Endothelial cell of umbilical vein (primary cell): ENCODE data around the gene PEDS1. TPM values are rescaled to one million over a fixed set of nuclear protein-coding genes. Genes with fewer than 3 reads are reported as not detected.

Experiments
- BruUV-seq: library from RNA; stranded (reverse); fragments of 400-500 nt; replicated peaks from 2 replicates; lab custom pipeline; 2021; lab: Mats Ljungman, UMichigan
- CTCF ChIA-PET: fragments of 300-600, 350-600 bp; sonication (Branson Sonifier 250); formaldehyde crosslinking; loops from one replicate; lab custom pipeline; 2021; ENCODE audit warnings: antibody characterized with exemption, inconsistent platforms; lab: Charles Lee
- POLR2A ChIA-PET: fragments of 300-600, 350-600 bp; sonication (Branson Sonifier 250); formaldehyde crosslinking; loops from one replicate; lab custom pipeline; 2021; ENCODE audit warnings: antibody characterized with exemption, inconsistent platforms; lab: Charles Lee
- DNase-seq: peaks from one replicate; pipeline ENCODE4 v3.0.0-alpha.2; 2011; ENCODE audit warnings: low read depth, low spot score
- FAIRE-seq: peaks from 2 replicates; lab custom pipeline; 2011; peaks lifted over from hg19 to GRCh38; lab: Jason Lieb, UNC
- H2AFZ ChIP-seq: 2 replicates; pipeline ENCODE4 v1.6.0; 2012; ENCODE audit warnings: low read depth, low read length, control low read depth, inconsistent platforms
- H3K27ac ChIP-seq: 2 replicates; pipeline ENCODE4 v1.5.1; 2011; ENCODE audit warnings: low read depth, mild to moderate bottlenecking, control low read depth, low read length, moderate library complexity; ENCODE audit not compliant: insufficient read depth
- H3K27me3 ChIP-seq, 2 experiments: 2 replicates each; pipeline versions ENCODE4 v1.6.0 to v1.6.1; 2011; ENCODE audit warnings: low read length in 2 of 2, mixed read lengths in 1 of 2; ENCODE audit not compliant: control insufficient read depth in 2 of 2, insufficient read depth in 2 of 2
- H3K36me3 ChIP-seq, 2 experiments: 2 replicates in 1 of 2; 3 replicates in 1 of 2; pipeline ENCODE4 v1.5.1; 2011; ENCODE audit warnings: low read length in 2 of 2, mild to moderate bottlenecking in 1 of 2, moderate library complexity in 1 of 2; ENCODE audit not compliant: control insufficient read depth in 2 of 2, insufficient read depth in 2 of 2; ENCODE audit errors: extremely low read depth in 1 of 2
- H3K4me1 ChIP-seq: 3 replicates; pipeline ENCODE4 v1.5.1; 2011; ENCODE audit warnings: mild to moderate bottlenecking, low read length; ENCODE audit not compliant: control insufficient read depth, insufficient read depth; ENCODE audit errors: extremely low read depth
- H3K4me2 ChIP-seq: 2 replicates; pipeline ENCODE4 v1.6.1; 2011; ENCODE audit warnings: low read length, control low read depth, mixed read lengths; ENCODE audit not compliant: insufficient read depth
- H3K4me3 ChIP-seq, 3 experiments: fragments of 200-600 bp in 1 of 3; sonication (generic), shearing (Covaris generic) in 1 of 3; replicated peaks in 1 of 3; 2 replicates each; pipeline ENCODE4 v1.5.1; 2011 to 2016; ENCODE audit warnings: control low read depth in 3 of 3, low read length in 3 of 3, mild to moderate bottlenecking in 2 of 3, inconsistent platforms in 1 of 3, low read depth in 1 of 3, moderate library complexity in 1 of 3; ENCODE audit not compliant: insufficient read depth in 1 of 3
- H3K79me2 ChIP-seq: 2 replicates; pipeline ENCODE4 v1.6.0; 2012; ENCODE audit warnings: low read length, inconsistent platforms; ENCODE audit not compliant: control insufficient read depth, insufficient read depth
- H3K9ac ChIP-seq: replicated peaks from 2 replicates; pipeline ENCODE3; 2011; ENCODE audit warnings: low read length, control low read depth; ENCODE audit not compliant: insufficient read depth; ENCODE audit errors: extremely low read depth
- H3K9me1 ChIP-seq: replicated peaks from 3 replicates; pipeline ENCODE4 v1.6.0; 2011; ENCODE audit warnings: mild to moderate bottlenecking, low read length; ENCODE audit not compliant: control insufficient read depth, insufficient read depth; ENCODE audit errors: extremely low read depth
- H3K9me3 ChIP-seq: replicated peaks from 2 replicates; pipeline ENCODE4 v1.5.1; 2012; ENCODE audit warnings: low read length, inconsistent platforms; ENCODE audit not compliant: control insufficient read depth, insufficient read depth
- H4K20me1 ChIP-seq: replicated peaks from 2 replicates; pipeline ENCODE3; 2011; ENCODE audit warnings: mild to moderate bottlenecking, low read length; ENCODE audit not compliant: control insufficient read depth, insufficient read depth; ENCODE audit errors: extremely low read depth
- CTCF ChIP-seq, 2 donors: IDR thresholded peaks; 1 replicate in 1 of 2; 2 replicates in 1 of 2; pipeline ENCODE4 v1.5.1; 2011; ENCODE audit warnings: low read length in 2 of 2, mild to moderate bottlenecking in 2 of 2, moderate library complexity in 2 of 2, control low read depth in 1 of 2, inconsistent platforms in 1 of 2, low read depth in 1 of 2; ENCODE audit not compliant: insufficient read depth in 1 of 2; ENCODE audit errors: extremely low read depth in 1 of 2
- EZH2 ChIP-seq: IDR thresholded peaks from 2 replicates; pipeline ENCODE4 v1.6.1; 2012; ENCODE audit warnings: borderline replicate concordance, low read depth, mild to moderate bottlenecking, moderate library complexity, low read length, inconsistent platforms; ENCODE audit not compliant: severe bottlenecking
- FOS ChIP-seq: IDR thresholded peaks from 2 replicates; pipeline ENCODE4 v1.6.1; 2011; ENCODE audit warnings: mild to moderate bottlenecking, low read length, moderate library complexity, borderline replicate concordance; ENCODE audit not compliant: insufficient read depth
- GATA2 ChIP-seq: IDR thresholded peaks from 2 replicates; pipeline ENCODE4 v1.7.0; 2011; ENCODE audit warnings: low read depth, mild to moderate bottlenecking, moderate library complexity, mixed read lengths, low read length; ENCODE audit not compliant: insufficient read length, insufficient read depth
- JUN ChIP-seq: IDR thresholded peaks from 2 replicates; pipeline ENCODE4 v1.6.1; 2011; ENCODE audit warnings: borderline replicate concordance, low read depth; ENCODE audit not compliant: insufficient read length, insufficient read depth
- MAX ChIP-seq: IDR thresholded peaks from 2 replicates; pipeline ENCODE4 v1.6.1; 2011; ENCODE audit not compliant: insufficient read depth, insufficient read length
- MYC ChIP-seq: IDR thresholded peaks from one replicate; pipeline ENCODE4 v1.6.1; 2011; ENCODE audit warnings: mild to moderate bottlenecking, low read depth, low read length
- POLR2A ChIP-seq: IDR thresholded peaks from 2 replicates; pipeline ENCODE4 v1.6.1; 2012; ENCODE audit warnings: low read depth, mild to moderate bottlenecking, control low read depth, low read length
- POLR2AphosphoS5 ChIP-seq: IDR thresholded peaks from 2 replicates; pipeline ENCODE4 v1.6.1; 2012; ENCODE audit warnings: low read depth, mild to moderate bottlenecking, control low read depth, low read length, moderate library complexity; ENCODE audit not compliant: insufficient read depth
- dilution Hi-C: fragments of 300-500 bp; cut with MboI; formaldehyde crosslinking; loops from one replicate; pipeline ENCODE4 v1.15.0; 2019; ENCODE audit warnings: low sequenced_read_pairs; ENCODE audit not compliant: extremely low pct_ligation_motif_present
- intact Hi-C: fragments of 100-400 bp; cut with micrococcal nuclease; formaldehyde crosslinking; loops from one replicate; pipeline ENCODE4 v1.10.0; 2022
- polyA plus RNA-seq, 4 experiments: library from polyadenylated mRNA; depleted of rRNA in 3 of 4; stranded (reverse) in 3 of 4; unstranded in 1 of 4; fragments of >200 nt; gene quantifications; 2 replicates each; pipeline versions ENCODE4 v1.2.1 to v1.2.3, GENCODE V29; 2011 to 2012; ENCODE audit warnings: missing spikeins in 1 of 4
- total RNA-seq: library from RNA; stranded (reverse); gene quantifications from 2 replicates; pipeline ENCODE4 v1.2.3, GENCODE V29; 2021

The PEDS1 gene
- total and polyA plus RNA-seq, 2 donors (not counting 3 experiments of a cell fraction or from before 2014, with no cell fraction given), result 62.7 to 131 TPM

DNA sequence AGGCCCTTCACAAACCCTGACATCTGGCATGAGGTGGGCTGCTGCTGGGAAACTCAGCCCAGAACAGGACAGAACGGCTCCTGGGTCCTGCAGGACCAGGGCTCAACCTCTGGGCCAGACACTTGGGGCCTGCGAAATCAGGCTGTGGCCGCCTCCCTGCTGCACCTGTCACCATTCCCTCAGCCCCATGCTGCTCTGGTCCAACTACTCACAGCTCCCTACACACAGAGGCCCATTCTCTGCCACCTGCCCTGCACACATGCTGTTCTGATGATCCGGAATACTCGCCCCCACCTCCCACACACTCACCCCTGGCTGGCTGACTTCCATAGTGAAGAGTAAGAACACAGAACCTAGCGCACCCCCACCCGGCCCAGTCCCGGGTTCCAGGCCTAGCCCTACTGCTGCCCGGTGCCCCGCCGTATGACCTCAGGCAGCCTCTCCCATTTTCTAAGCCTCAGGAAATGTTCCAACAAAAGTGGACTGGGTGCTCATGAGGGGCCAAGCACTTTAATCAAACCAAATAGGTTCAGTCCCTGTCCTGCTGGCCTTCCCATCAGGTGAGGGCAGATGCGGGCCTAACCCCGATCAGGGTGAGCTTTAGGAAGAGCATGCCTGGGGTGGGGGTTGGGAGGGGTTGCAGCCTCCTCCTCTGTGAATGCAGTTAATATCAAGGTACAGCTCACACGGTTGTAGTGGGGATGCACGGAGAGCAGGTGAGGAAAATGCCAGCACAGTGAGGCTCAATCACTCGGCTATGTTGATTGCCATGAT lies 3.9 kb downstream of the PEDS1 start:
- dilution Hi-C loops, result no loop called here
- ChIA-PET CTCF (interaction anchor here (2.6 to 4.7 kb wide), 4 partner anchors 16 to 30 kb away, joined by 8 to 41 read pairs (median 20); no protein-coding TSS in a partner anchor), POLR2A (no interaction called here)
- H3K27ac ChIP-seq, result peak overlapping the region; percentile 96
- no TSS peak for BruUV-seq
- FAIRE-seq (no peak), DNase-seq (no peak)
- no peak overlapping the region for H2AFZ ChIP-seq
- intact Hi-C loops, result loop anchor here (5.0 kb wide), 3 partner anchors 37 to 1422 kb away; partner anchors contain the start of genes SNAI1 and UBE2V1
- no peaks in the 10 kb centered on the region for H4K20me1 ChIP-seq
- no peaks in the 10 kb centered on the region for H3K27me3 ChIP-seq
- H3K9ac ChIP-seq, result no peak overlapping the region
- H3K9me1 ChIP-seq, result no peaks in the 10 kb centered on the region
- H3K36me3 ChIP-seq, result peaks cover 0 to 6% of the 10 kb centered on the region in 2 experiments
- H3K4me1 ChIP-seq, result peaks cover 71% of the 10 kb centered on the region
- H3K4me3 ChIP-seq, result no peak overlapping the region
- TF ChIP-seq MYC (no peak), MAX (no peak), POLR2A (no peak), CTCF (IDR thresholded peaks at IDR 0.05; ENCODE audit: extremely low read depth in 1 of 2, insufficient read depth in 1 of 2, low read depth in 1 of 2, low read length in 2 of 2) (no peak), JUN (no peak), FOS (no peak), GATA2 (no peak), POLR2AphosphoS5 (no peak), EZH2 (no peak)
- peaks cover 75% of the 10 kb centered on the region for H3K79me2 ChIP-seq
- no peak overlapping the region for H3K4me2 ChIP-seq
- no peaks in the 10 kb centered on the region for H3K9me3 ChIP-seq
